ENCODE results near the gene SLC17A1.
"Not testable (repeated sequence)": the region's sequence is repeated elsewhere in the genome, so short reads cannot be mapped to it uniquely, and the experiment has no call there.

Gene SLC17A1

DNA sequence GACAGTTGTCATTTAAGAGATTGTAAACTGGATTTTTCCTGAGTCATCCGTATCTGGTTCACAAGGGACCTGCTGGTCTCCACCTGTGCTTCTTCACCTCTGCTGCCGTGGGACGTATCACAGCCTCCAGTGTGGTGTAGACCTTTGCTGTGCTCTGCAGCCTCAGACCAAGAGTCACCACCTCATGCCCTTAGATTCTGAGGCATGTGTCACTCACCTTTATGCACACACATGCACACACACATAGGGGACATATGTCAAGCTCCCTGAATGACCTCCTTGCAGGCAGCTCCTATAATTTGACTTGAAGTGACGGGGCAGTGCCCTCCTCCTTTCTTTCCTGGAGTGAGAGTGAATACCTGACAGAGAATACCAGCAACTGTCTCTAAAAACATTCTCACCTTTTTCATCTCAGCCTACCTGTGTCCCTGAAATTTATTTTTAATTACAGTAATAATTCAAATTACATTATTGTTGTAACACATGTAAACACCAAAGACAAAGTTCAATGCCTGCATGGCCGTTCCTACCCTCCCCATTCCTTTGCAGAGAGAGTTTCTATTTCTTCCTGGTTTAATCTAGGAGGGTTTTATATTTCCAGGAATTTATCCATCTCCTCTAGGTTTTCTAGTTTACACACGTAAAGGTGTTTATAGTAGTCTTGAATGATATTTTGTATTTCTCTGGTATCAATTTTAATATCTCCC, 73.8 kb downstream of the SLC17A1 start:
- DNase-seq (ENCODE audit: low read depth in 2 of 2, low spot score in 1 of 2): no peak

DNA sequence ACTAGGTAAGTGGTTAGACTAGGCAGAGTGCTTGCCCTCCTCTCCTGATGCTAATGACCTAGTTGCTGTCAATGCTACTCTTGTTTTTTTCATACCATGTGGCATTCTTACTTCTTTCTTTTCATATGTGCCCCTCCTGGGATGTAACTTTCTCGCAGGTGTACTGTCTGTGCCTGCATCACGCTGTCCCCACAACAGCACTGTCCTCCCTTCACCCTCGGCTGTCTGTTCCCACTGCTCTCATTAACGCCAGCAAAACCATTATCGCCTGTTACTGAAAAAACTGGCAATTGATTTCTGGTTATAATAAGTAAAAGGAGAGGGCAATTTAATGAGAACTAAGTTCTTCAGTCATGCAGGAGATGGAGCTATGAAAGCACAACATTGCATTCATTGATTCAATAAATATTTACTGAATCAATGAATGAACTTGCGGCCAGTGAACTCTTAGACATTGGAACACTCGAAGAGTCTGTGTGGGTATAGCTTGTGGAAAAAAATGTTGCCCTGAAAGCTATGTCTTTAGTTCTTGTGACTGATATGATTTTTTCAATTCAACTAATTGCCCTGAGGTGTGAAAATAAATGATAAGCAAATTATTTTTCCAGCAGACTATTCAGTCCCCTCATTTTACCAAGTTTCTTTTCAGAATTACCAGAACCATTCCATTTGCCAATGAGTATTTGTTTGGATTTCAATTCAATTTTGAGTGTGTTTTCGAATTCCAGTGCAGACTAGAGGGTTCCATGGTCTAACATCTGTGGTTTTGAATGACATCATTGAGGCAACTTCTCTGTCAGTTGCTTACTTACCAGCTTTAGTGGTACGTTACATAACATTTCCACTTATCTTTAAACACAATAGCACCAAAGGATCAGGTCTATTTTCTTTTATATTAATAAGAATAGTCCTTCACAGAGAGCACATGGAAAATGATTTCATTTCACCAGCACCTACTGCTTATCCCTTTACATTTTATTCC, 75.2 kb downstream of the SLC17A1 start:
- DNase-seq (ENCODE audit: low read depth in 2 of 2, low spot score in 1 of 2): no peak

DNA sequence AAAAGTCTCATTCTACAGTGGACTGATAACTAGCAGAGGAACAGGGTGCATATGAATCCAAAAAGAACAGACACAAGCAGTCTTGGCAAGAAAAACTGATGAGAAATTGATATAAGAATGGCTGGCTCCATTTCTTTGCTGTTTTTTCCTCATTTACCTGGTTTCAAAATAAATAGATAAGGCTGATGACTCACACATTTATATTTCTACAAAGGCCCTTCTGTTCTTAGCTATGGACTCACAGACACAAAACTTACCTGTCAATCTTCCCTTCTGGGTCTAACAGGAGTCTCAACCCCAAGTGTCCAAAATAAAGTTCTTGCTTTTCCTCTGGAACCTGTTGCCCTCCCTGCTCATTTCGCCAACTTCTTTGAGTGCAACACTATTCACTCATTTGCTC, 76.4 kb downstream of the SLC17A1 start:
- no peak for DNase-seq (ENCODE audit: low read depth in 2 of 2, low spot score in 1 of 2)

DNA sequence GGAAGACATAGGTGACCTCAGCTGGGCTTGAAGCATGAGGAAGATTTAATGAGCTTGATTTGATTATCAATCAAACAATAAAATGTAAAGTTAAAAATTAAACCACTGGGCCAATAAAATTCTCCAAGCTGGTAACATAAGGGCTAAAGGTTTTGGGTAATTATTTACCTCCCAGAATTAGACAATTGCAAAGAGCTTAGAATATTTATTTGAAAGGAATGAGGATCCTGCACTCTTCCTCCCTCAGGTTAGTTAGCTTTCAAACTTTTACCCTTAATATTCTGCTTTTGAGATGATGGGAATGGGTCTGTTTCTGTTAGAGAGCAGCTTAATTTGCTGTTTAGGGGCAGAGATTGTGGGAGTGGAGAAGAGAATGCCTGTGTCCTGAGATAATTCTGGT, 77.3 kb downstream of the SLC17A1 start, which contains the start of gene SLC17A4:
Gene SLC17A4 (plus strand): TSS at position 208 of the 400 bp plus-strand sequence. CDS start 7,221 bp downstream, outside the sequence.
- no peak for DNase-seq (ENCODE audit: low read depth in 2 of 2, low spot score in 1 of 2)

DNA sequence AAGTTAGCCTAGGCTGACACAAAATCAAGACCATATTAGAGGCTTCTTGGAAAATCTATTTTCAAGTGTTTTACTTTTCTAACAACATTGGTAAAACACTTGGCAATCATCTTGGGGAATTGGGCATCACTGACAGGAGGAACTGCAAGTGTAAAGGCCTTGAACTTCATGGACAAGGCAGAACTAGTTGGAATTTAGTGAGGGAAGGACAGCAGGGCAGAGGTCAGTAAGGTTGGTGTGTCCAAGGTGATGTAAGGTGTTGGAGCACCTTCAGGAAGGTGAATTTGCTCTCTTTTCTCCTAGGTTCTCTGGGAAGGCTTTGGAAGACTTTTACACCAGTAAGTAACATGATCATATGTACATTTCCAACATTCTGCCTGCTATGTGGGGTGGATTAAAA, 78.8 kb downstream of the SLC17A1 start:
- DNase-seq (ENCODE audit: low read depth in 2 of 2, low spot score in 1 of 2): no peak

DNA sequence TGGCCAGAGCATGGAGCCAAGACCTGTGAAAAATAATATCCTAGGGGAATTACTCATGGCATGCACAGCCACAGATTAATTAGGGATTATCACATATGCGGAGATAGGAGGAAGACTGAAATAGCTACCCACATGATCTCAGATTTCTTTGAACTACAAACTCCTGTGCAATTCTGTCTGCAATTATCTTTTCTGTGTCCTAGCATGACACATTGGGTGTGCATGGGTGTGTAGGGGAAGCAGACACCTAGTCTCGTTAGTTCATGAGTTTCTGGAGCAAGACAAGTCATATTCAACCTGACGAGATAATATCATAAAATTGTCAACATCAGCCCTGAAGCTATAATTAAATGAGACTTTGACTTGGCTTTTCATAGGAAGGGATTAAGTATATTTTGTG, 80.9 kb downstream of the SLC17A1 start:
- DNase-seq (ENCODE audit: low read depth in 2 of 2, low spot score in 1 of 2): no peak

DNA sequence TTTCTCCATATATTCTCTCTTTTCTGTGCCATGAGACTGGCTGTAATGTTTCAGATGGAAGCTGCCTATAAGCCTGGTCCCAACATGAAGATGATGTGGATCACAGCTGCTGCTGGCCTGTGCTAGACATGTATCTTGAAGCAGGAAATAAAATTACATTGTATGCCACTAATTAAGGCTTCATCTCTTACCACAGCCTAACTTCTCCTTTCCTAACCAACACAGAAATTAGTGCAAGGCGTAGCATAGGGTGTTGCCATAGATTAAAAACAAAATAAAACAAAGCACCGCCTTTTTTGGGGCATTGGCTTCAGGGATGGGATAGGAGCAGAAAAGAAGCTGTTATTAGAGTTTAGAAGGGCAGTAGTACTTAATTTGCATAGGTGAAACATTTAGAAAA, 82.0 kb downstream of the SLC17A1 start:
- DNase-seq (ENCODE audit: low read depth in 2 of 2, low spot score in 1 of 2): no peak

DNA sequence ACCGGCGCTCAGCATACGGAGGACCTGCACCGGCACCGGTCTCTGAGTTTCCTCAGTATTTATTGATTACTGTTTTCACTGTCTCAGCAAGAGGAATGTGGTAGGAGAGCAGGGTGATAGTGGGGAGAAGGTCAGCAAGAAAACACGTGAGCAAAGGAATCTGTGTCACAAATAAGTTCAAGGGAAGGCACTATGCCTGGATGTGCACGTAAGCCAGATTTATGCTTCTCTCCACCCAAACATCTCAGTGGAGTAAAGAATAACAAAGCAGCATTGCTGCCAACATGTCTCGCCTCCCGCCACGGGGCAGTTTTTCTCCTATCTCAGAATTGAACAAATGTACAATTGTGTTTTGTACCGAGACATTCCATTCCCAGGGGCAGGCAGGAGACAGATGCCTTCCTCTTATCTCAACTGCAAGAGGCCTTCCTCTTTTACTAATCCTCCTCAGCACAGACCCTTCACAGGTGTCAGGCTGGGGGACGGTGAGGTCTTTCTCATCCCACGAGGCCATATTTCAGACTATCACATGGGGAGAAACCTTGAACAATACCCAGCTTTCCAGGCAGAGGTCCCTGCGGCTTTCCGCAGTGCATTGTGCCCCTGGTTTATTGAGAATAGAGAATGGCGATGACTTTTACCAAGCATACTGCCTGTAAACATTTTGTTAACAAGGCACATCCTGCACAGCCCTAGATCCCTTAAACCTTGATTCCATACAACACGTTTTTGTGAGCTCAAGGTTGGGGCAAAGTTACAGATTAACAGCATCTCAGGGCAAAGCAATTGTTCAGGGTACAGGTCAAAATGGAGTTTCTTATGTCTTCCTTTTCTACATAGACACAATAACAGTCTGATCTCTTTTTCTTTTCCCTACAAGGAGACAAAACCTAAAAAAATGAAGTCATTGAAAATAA, 83.0 kb downstream of the SLC17A1 start:
- not testable (repeated sequence) for DNase-seq (ENCODE audit: low read depth in 2 of 2, low spot score in 1 of 2)

DNA sequence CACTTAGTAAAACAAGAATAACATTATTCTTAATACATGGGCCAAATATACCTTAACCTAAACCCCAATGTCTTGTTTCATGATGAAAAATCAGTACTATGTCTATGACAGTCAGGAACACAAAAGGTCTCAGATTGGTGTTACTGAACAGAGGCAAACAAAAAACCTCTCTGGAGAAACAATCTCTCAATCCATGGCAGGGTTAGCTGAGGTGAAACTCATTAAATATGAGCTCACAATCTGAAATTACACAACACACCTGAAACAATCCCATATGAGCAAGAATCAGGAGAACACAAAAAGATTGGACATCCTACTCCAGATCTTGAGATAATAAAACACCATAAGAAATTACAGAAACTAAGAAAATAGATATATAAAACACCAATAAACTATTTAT, 83.8 kb downstream of the SLC17A1 start:
- DNase-seq (ENCODE audit: low read depth in 2 of 2, low spot score in 1 of 2): no peak

DNA sequence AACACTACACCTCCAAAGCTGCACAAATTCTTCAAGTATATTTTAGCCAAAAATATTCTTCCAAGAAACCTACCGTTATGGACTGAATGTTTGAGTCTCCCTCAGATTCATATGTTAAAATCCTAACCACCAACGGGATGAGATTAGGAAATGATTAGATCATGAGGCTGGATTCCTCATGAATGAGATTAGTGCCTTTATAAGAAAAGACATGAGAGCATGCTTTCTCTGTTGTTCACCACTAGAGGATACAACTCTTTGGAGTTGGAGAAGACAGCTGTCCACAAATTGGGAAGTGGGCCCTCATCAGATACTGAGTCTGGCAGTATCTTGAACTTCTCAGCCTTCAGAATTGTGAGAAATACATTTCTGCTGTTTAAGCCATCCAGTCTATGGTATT, 84.4 kb downstream of the SLC17A1 start:
- no peak for DNase-seq (ENCODE audit: low read depth in 2 of 2, low spot score in 1 of 2)

DNA sequence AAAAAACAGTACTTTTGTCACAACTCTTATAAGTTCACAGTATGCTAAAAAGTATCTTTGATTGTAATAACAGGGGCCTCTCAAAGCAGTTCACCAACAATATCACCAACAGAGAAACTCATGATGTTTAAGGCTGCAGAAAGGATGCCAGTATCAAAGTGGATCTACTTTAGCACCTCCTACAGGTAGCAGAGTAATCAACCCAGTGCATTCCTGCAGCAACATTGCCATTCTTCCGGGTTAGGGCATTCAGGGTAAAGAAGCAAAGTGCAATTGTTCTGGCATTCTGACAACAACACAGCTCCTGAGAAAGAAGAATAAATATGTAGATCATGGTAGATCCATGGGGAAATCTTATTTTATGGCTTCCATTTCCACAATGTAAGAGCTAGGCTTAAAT, 84.9 kb downstream of the SLC17A1 start:
- no peak for DNase-seq (ENCODE audit: low read depth in 2 of 2, low spot score in 1 of 2)

DNA sequence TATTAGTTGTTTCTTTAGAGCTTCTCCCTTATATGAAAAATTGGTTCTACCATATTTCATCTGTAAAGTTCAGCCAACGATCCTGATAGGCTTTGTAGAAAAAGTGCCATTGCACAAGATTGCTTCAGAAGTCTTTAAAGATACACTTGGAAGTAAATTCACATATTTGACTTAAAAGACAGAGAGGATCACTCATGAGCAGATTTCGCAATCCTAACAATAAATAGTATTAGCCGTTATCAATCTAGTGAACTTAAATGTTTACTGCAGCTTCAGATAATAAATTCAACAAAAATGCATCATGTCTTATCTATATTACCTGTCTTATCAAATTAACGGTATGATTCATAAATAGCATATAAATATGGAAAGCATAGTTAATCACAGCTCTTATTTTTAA, 86.0 kb downstream of the SLC17A1 start:
- no peak for DNase-seq (ENCODE audit: low read depth in 2 of 2, low spot score in 1 of 2)

DNA sequence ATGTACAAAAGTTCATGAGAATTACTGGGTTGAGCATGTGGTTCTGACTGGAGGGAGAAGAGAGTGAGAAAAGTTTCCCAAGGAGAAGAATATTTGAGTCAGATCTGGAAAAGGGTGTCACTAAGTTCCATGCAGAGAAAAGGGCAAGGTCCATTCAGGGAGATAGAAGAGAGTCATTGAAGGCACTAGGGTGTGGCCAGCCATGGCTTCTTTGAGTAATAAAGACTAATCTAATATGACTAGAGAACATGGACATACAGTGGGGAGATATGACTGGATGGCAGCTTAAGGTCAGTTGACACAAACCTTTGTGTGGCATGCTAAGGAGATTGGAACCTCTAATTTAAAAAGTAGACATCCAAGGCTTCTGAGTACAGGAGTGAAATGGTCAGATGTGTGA, 88.0 kb downstream of the SLC17A1 start:
- no peak for DNase-seq (ENCODE audit: low read depth in 2 of 2, low spot score in 1 of 2)

DNA sequence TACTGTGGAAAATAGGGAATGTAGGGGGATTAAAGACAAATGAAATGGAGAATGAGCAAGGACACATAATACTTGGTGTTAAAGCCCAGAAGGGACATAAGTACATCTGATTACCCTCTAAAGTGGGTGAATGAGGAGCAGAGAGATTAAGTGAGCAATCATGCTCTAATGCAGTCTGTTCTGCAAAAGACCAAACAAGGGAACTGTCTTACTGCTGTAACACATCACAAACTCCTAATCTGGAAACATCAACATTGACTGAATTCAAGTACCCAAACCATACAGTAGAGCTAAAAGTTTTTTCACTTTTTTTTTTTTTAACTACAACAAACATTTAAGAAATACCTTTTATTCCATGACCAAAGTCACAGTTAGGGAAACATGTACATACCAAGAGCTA, 96.6 kb downstream of the SLC17A1 start:
- no peak for DNase-seq (ENCODE audit: low read depth in 2 of 2, low spot score in 1 of 2)

All from stimulated activated CD8-positive, alpha-beta memory T cell treated with anti-CD3 and anti-CD28 coated beads, Interleukin-4, amount 100 ng/mL, for 4 hours (primary cell).